Activated CD4-positive, alpha-beta T cell treated with anti-CD3 and anti-CD28 coated beads, Interleukin-2, amount 10 ng/mL, durations not matched to agents 7 days and 5 days (primary cell): ENCODE results near the gene VEGFD. TPM values are rescaled to one million over a fixed set of nuclear protein-coding genes. Genes with fewer than 3 reads are reported as not detected.

ENCODE experiments used
- CTCF ChIA-PET: fragments of 350-600 bp; sonication (Branson Sonifier 250); formaldehyde crosslinking; loops from one replicate; lab custom pipeline; 2021; ENCODE audit warnings: antibody characterized with exemption; lab: Charles Lee
- POLR2A ChIA-PET: fragments of 350-600 bp; sonication (Branson Sonifier 250); formaldehyde crosslinking; loops from one replicate; lab custom pipeline; 2021; ENCODE audit warnings: antibody characterized with exemption; lab: Charles Lee
- DNase-seq: peaks from one replicate; pipeline ENCODE4 v3.0.0-alpha.2; 2020
- H3K27ac Mint-ChIP-seq: one replicate; pipeline ENCODE4 v1.8.0; 2021; ENCODE audit warnings: mild to moderate bottlenecking, moderate library complexity, mixed read lengths
- H3K27me3 Mint-ChIP-seq: one replicate; pipeline ENCODE4 v1.8.0; 2021; ENCODE audit warnings: mixed read lengths
- H3K36me3 Mint-ChIP-seq: one replicate; pipeline ENCODE4 v1.8.0; 2021; ENCODE audit warnings: low read depth, mixed read lengths
- H3K4me1 Mint-ChIP-seq: one replicate; pipeline ENCODE4 v1.8.0; 2021; ENCODE audit warnings: mixed read lengths
- H3K4me3 Mint-ChIP-seq: one replicate; pipeline ENCODE4 v1.8.0; 2021; ENCODE audit warnings: mild to moderate bottlenecking, moderate library complexity, mixed read lengths
- H3K9me3 Mint-ChIP-seq: one replicate; pipeline ENCODE4 v1.8.0; 2021; ENCODE audit warnings: mixed read lengths
- total RNA-seq, 2 experiments: library from RNA; stranded (reverse); gene quantifications; one replicate each; pipeline ENCODE4 v1.2.3, GENCODE V29; 2021

VEGFD gene
- total RNA-seq = not detected

DNA sequence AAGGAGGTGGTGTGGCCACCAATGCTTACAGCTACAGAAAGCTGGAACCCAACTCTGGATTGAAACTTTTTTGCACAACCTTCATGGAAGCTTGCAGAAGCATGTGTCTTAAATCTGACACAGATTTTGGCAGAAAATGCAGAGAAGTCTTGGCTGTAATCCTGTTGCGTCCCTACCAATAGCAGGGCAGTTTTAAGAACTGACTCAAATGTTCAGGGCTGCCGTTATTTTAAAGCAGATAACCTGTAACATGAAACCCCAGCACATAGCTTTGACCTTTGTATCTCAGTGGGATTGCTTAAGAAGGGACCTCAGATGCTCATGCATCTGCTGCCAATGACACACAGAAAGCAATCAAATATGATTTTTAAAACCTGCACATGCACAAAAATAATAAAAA lies at the start of gene VEGFD:
Gene VEGFD (minus strand): TSS at position 110 of the 400 bp plus-strand sequence. CDS start 467 bp downstream, outside the sequence.
- POLR2A ChIA-PET = no interaction called here
- no peak within 1 kb of the TSS for H3K27ac Mint-ChIP-seq
- H3K9me3 Mint-ChIP-seq = no peaks in the 10 kb centered on the region
- H3K4me1 Mint-ChIP-seq = no peaks in the 10 kb centered on the region
- H3K27me3 Mint-ChIP-seq = no peaks in the 10 kb centered on the region
- no peak within 1 kb of the TSS for H3K4me3 Mint-ChIP-seq
- CTCF ChIA-PET = no interaction called here
- no peak for DNase-seq
- H3K36me3 Mint-ChIP-seq = no peaks in the 10 kb centered on the region

DNA sequence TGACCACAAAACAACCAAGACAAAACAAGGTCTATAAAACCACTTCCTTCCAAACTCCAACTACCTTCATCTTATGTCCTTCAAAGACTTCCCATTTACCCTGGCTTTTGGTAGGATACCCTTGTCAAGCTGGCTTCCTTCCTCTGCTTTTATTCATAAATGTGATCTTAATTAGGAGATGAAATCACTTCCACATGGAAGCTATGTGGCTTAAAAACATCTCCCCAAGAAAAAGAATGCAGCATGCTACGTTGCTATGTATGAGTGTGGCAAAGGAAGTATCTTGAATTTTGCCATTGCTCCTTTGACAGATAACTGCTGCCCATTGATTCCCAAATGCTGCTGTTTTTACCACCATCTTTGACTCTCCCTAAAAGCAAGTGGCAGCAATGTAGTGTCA lies 46.4 kb upstream of the VEGFD start:
- no peak for DNase-seq
- Mint-ChIP-seq H3K36me3 (no peaks in the 10 kb centered on the region), H3K4me1 (no peaks in the 10 kb centered on the region), H3K27me3 (peaks cover 17% of the 10 kb centered on the region), H3K9me3 (no peaks in the 10 kb centered on the region), H3K4me3 (no peak overlapping the region), H3K27ac (no peak overlapping the region)
- CTCF ChIA-PET = no interaction called here
- POLR2A ChIA-PET = no interaction called here

DNA sequence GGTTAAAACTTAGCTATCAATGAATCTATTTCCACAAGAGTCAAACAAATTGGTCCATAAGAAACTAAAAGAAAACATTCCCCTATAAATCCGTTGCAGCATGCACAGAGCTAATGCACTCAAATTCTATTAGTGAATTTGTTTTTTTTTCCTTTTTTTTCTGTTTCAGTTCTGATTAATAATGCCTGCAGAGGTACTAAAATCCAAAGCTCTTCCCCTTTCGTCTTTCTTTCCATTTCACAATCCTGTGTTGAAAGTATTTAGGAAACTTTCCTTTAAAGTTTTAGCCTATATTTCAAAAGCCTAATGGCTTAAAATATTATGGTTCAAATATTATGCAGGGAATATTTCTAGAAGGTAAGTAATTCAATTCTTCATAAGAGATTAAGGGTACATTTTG lies 45.9 kb upstream of the VEGFD start:
- ChIA-PET POLR2A (interaction anchor here (0.7 kb wide), 1 partner anchor 570 kb away, joined by 4 read pairs; no protein-coding TSS in a partner anchor), CTCF (no interaction called here)

GRCh38 chrX:15425024-15425423 lies 40.8 kb upstream of the VEGFD start:
- ChIA-PET POLR2A (no interaction called here), CTCF (no interaction called here)
- Mint-ChIP-seq H3K27me3 (no peaks in the 10 kb centered on the region), H3K4me1 (no peaks in the 10 kb centered on the region), H3K4me3 (no peak overlapping the region), H3K36me3 (no peaks in the 10 kb centered on the region), H3K9me3 (no peaks in the 10 kb centered on the region), H3K27ac (no peak overlapping the region)
- DNase-seq = no peak

More for the DNA sequence above, 45.9 kb upstream of the VEGFD start:
- H3K4me3 Mint-ChIP-seq = no peak overlapping the region
- H3K9me3 Mint-ChIP-seq = no peaks in the 10 kb centered on the region
- H3K4me1 Mint-ChIP-seq = no peaks in the 10 kb centered on the region
- no peak for DNase-seq
- H3K36me3 Mint-ChIP-seq = no peaks in the 10 kb centered on the region
- no peak overlapping the region for H3K27ac Mint-ChIP-seq
- H3K27me3 Mint-ChIP-seq = peaks cover 17% of the 10 kb centered on the region

- DNase-seq = no peak
- H3K4me1 Mint-ChIP-seq = no peaks in the 10 kb centered on the region
These were observed 34.5 kb upstream of the VEGFD start for GRCh38 chrX:15418707-15419181.

DNA sequence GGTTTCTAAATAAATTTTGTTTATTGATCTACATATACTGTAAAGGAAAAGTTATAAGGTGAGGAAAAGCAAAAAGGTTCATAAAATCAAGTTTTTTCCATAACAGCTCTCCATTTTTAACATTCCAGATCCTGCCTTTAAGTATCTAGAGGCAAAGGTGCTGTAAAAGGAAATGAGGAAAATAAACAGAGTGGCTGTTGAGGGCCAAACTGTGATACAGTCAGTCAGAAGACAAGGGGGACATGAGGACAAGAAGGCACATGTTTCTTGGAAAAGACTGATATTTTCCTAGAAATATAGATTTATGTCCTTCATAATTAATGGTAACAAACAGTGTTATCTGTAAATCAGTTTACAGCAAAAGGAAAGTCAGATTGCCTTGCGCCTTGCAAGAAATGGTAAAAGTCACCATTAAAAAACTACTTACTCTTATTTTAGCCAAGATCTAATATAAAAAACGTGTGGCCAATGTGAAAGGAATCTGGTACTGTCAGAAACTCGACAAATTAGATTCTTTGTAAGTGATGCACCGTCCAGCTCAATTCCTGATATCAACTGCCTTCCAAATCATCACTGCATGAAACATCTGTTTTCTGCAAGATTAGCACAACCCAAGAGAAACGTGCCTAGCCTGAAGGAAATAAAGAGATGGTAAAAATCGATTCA lies 34.0 kb upstream of the VEGFD start:
- Mint-ChIP-seq H3K4me1 (no peaks in the 10 kb centered on the region), H3K27me3 (no peaks in the 10 kb centered on the region), H3K4me3 (no peak overlapping the region), H3K9me3 (peaks cover 2% of the 10 kb centered on the region), H3K27ac (no peak overlapping the region), H3K36me3 (no peaks in the 10 kb centered on the region)
- ChIA-PET POLR2A (no interaction called here), CTCF (no interaction called here)
- no peak for DNase-seq

More at GRCh38 chrX:15418707-15419181, 34.5 kb upstream of the VEGFD start:
- Mint-ChIP-seq H3K27ac (no peak overlapping the region), H3K36me3 (no peaks in the 10 kb centered on the region), H3K27me3 (no peaks in the 10 kb centered on the region), H3K9me3 (peaks cover 2% of the 10 kb centered on the region), H3K4me3 (no peak overlapping the region)
- ChIA-PET CTCF (no interaction called here), POLR2A (no interaction called here)

GRCh38 chrX:15416133-15416993 lies 32.1 kb upstream of the VEGFD start:
- Mint-ChIP-seq H3K4me3 (no peak overlapping the region), H3K27me3 (no peaks in the 10 kb centered on the region)

DNA sequence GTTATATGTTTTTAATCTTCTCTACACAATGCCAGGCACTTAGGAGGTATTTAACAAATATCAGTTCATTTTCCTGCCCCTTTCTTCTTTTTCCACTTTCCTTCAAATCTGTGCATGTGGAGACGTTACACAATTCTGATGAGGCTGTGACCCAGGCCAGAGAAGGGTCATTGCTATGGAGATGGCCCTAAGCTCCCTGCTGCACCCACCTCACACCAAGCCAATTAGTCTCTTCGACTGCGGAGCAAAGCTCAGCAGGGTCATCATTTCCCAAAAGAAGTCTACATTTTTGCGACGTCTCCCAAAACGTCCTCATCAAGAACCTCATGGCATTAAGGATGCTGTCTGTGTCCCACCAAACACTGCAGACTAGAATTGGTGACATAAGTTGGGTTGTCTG lies 28.9 kb upstream of the VEGFD start:
- Mint-ChIP-seq H3K27me3 (no peaks in the 10 kb centered on the region), H3K36me3 (no peaks in the 10 kb centered on the region), H3K27ac (no peak overlapping the region), H3K4me1 (no peaks in the 10 kb centered on the region), H3K4me3 (no peak overlapping the region), H3K9me3 (peaks cover 2% of the 10 kb centered on the region)
- DNase-seq = no peak
- POLR2A ChIA-PET = no interaction called here
- CTCF ChIA-PET = interaction anchor here (0.7 kb wide), 1 partner anchor 14 kb away, joined by 3 read pairs; no protein-coding TSS in a partner anchor

More at GRCh38 chrX:15416133-15416993, 32.1 kb upstream of the VEGFD start:
- ChIA-PET POLR2A (no interaction called here), CTCF (no interaction called here)
- no peak overlapping the region for H3K27ac Mint-ChIP-seq
- DNase-seq = no peak
- no peaks in the 10 kb centered on the region for H3K36me3 Mint-ChIP-seq
- peaks cover 2% of the 10 kb centered on the region for H3K9me3 Mint-ChIP-seq
- no peaks in the 10 kb centered on the region for H3K4me1 Mint-ChIP-seq

- POLR2A ChIA-PET = no interaction called here
- no peaks in the 10 kb centered on the region for H3K9me3 Mint-ChIP-seq
These were observed 26.7 kb upstream of the VEGFD start for GRCh38 chrX:15410947-15411346.

DNA sequence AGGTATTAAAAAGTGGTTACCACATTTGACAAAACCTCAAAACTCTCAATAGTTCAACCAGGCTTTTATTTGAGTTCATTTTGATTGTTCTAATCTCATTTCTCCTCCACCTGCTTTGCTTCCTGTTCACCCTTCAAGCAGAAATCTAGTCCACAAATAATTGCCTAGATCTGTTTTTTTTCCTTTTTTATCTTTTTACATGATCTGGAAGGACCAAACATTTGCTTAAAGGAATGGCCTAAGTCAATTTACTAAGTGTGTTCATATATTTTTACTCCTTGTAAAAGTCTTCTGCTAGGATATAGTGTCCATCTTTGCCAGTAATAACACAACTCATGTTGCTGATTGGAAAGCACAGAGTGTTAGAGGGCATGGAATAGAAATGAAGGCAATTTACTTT lies 26.2 kb upstream of the VEGFD start:
- H3K36me3 Mint-ChIP-seq = no peaks in the 10 kb centered on the region
- H3K27me3 Mint-ChIP-seq = no peaks in the 10 kb centered on the region
- CTCF ChIA-PET = no interaction called here
- H3K4me3 Mint-ChIP-seq = no peak overlapping the region
- H3K9me3 Mint-ChIP-seq = no peaks in the 10 kb centered on the region
- H3K4me1 Mint-ChIP-seq = no peaks in the 10 kb centered on the region
- POLR2A ChIA-PET = no interaction called here
- no peak for DNase-seq
- no peak overlapping the region for H3K27ac Mint-ChIP-seq

More at GRCh38 chrX:15410947-15411346, 26.7 kb upstream of the VEGFD start:
- Mint-ChIP-seq H3K36me3 (no peaks in the 10 kb centered on the region), H3K27me3 (no peaks in the 10 kb centered on the region), H3K4me1 (no peaks in the 10 kb centered on the region), H3K4me3 (no peak overlapping the region), H3K27ac (no peak overlapping the region)
- DNase-seq = no peak
- CTCF ChIA-PET = no interaction called here

- H3K36me3 Mint-ChIP-seq = no peaks in the 10 kb centered on the region
- CTCF ChIA-PET = no interaction called here
- H3K4me3 Mint-ChIP-seq = no peak overlapping the region
- POLR2A ChIA-PET = no interaction called here
- no peaks in the 10 kb centered on the region for H3K27me3 Mint-ChIP-seq
- no peak for DNase-seq
- no peak overlapping the region for H3K27ac Mint-ChIP-seq
- H3K9me3 Mint-ChIP-seq = no peaks in the 10 kb centered on the region
- no peaks in the 10 kb centered on the region for H3K4me1 Mint-ChIP-seq
These were observed 21.6 kb upstream of the VEGFD start for GRCh38 chrX:15405846-15406245.

- Mint-ChIP-seq H3K4me1 (no peaks in the 10 kb centered on the region), H3K27me3 (no peaks in the 10 kb centered on the region), H3K9me3 (no peaks in the 10 kb centered on the region), H3K27ac (no peak overlapping the region), H3K36me3 (no peaks in the 10 kb centered on the region), H3K4me3 (no peak overlapping the region)
- CTCF ChIA-PET = no interaction called here
- no peak for DNase-seq
- POLR2A ChIA-PET = no interaction called here
These were observed 20.3 kb upstream of the VEGFD start for GRCh38 chrX:15404401-15405096.

DNA sequence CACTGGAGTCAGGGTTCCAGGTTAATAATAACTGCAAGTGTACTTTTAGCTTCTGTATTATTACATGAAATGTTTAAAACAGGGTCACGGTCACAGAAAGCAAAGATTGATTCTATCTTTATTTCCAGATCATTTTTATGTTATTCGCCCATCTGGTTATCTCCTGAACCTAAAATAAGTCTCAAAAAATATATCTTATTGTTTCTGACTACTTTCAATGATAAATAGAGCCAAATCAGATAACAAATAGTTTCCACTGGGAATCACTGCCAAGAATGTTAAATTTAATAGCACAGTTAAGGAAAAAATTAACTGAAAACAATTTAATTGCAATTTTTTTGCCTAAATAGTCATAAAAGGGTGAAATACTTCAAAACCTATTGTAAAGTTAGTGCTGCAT lies 17.2 kb upstream of the VEGFD start:
- Mint-ChIP-seq H3K4me1 (no peaks in the 10 kb centered on the region), H3K9me3 (no peaks in the 10 kb centered on the region), H3K4me3 (no peak overlapping the region), H3K27ac (no peak overlapping the region), H3K27me3 (no peaks in the 10 kb centered on the region), H3K36me3 (no peaks in the 10 kb centered on the region)
- ChIA-PET POLR2A (no interaction called here), CTCF (no interaction called here)
- no peak for DNase-seq
